ENCODE results near the gene HOXB9. TPM values are rescaled to one million over a fixed set of nuclear protein-coding genes. Genes with fewer than 3 reads are reported as not detected.

HOXB9 gene
- total RNA-seq, 2 experiments from 2014 or later, result 0.11 to 0.23 TPM

DNA sequence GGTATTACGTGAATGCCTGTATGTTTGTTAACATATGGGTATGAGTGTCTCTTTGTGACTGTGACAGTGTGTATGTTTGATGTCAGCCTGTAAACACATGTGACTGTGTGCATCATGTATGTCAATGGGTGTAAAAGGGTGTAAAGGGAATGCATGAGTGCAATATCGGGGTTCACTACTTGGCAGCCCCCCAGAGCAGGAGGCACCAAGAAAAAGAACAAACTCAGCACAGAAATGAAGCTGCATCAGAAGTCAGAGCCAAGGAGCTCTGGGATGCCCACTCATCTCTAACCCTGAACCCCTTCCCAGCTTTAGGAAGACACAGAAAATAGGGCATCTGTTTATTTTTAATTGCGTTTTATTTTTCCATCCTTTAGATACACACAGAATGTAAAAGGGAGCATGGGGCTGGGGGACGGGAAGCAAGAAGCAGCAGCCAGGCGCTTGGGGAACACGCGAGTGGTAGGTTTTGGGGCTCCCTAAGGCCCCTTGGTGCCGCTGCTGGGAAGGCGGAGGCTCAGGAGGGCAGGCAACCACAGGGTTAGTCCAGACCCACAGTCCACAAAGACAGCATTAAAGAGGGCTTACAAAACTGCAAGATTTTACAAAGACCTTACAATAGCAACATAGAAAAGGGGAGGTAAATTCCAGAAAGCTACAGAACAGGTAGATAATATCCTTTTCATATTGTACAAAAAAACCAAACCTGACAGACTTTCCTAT is 19.1 kb downstream of the HOXB9 start:
- DNase-seq (no peak), ATAC-seq (ENCODE audit: low read depth) (no peak)
- H3K27me3 Mint-ChIP-seq, result peaks cover 79% of the 10 kb centered on the region
- peaks cover 29% of the 10 kb centered on the region for H3K4me1 Mint-ChIP-seq
- H3K4me3 Mint-ChIP-seq, result no peak overlapping the region
- POLR2A ChIA-PET, result interaction anchor here (0.6 to 1.1 kb wide), 3 partner anchors 14 to 527 kb away, joined by 3 to 4 read pairs (median 3); partner anchors contain the start of gene HOXB5
- H3K27ac Mint-ChIP-seq, result no peak overlapping the region
- H3K9me3 Mint-ChIP-seq, result no peaks in the 10 kb centered on the region
- no peaks in the 10 kb centered on the region for H3K36me3 Mint-ChIP-seq

DNA sequence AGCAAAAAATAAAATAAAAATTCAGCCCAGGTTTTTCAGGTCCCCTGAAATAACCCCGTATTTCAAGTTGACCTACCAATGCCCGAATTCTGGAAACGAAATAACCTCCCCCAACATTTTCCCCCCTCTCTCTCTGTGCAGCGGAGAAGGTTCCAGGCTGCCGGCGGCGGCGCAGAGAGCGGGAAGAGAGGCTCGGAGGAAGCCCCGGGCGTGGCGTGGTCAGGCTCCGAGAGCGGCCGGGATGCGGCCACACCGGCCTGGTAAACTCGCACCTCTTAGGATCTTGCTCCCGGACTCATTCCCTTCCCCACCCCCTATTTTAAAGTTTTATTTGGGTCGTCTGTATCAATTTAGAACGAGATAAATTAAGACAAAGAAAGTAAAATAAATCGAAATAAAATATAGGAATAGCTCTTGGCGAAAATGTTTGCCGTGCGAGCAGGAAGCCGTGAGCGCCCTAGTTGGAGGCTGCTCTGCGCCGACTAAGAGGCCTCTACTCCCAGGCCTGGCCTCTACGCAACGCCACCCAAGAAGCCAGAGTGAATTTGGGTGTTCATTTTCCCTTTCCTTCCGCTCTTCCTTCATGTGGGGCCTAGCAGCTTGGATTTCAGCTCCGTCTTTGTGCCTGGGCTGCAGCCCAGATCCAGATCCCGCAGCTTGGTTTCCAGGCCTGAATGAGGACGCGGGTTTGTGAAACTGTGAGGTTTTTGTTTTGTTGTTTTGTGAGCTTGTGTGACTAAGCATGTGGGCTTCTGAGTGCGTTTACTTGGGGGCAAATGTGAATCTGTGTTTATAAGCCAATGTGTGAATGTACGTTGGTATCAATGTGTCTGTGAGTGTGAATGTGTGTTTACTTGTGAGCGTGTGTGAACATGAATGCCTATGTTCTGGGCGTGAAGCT is 19.9 kb downstream of the HOXB9 start:
- Mint-ChIP-seq H3K27me3 (peaks cover 81% of the 10 kb centered on the region), H3K9me3 (no peaks in the 10 kb centered on the region), H3K27ac (no peak overlapping the region), H3K4me3 (no peak overlapping the region), H3K36me3 (no peaks in the 10 kb centered on the region), H3K4me1 (peaks cover 29% of the 10 kb centered on the region)
- ATAC-seq (ENCODE audit: low read depth) (no peak), DNase-seq (no peak)
- POLR2A ChIA-PET, result interaction anchor here (0.6 to 1.1 kb wide), 3 partner anchors 13 to 526 kb away, joined by 3 to 4 read pairs (median 3); partner anchors contain the start of gene HOXB5

DNA sequence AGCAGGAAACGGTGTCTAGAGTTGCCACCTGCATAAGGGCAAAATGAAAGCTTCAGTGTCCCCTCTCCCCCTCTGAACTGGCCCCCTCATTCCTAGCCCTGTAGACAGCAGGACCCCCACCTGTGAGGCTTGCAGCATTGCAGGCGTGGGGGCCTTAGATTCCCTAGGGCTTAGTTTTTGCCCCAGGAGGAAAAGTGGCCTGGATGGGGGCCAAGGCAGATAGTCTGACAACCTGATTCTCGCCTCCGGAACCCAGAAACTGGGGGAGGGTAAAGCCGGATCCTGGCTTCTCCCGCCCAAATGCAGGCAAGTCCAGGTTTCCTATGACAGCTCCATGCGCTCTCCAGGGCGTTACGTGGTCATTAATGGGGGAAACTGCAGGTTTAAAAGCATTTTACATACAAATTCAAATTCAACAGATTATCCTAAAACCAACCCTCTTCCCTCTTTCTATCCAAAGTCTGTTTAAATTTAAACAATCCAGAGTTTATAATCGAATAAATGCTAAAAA is 20.7 kb downstream of the HOXB9 start:
- H3K27ac Mint-ChIP-seq, result no peak overlapping the region
- no peak for DNase-seq
- POLR2A ChIA-PET, result no interaction called here

DNA sequence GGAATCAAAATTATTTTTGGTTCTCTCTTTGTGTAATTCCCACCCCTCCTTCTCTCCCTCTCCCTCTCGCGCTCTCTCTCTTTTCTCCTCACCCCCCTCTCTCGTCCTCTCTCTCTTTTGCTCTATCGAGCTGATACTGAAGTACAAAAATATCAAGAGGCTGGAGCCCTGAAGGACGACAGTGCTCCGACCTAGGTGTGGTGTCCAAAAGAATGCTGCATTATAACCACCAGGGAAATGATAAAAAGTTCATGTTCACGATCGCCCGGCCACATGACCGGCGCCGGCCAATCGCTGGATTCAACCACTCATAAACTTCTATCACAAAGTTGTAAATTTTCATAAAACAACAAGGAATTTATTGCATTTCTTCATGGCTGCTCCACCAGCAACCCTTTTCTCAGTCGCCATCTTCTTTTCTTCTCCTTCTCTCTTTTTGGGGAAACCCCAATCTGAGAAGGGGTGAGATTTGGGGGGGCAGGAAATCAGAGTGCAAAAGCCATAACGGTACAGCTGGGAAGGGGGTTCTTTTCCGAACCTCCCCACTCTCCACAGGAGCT is 21.3 kb downstream of the HOXB9 start, which contains the start of gene HOXB6:
HOXB6 (minus strand) TSS at position 217 of the 560 bp plus-strand sequence. CDS start 6,836 bp downstream, outside the sequence.
- DNase-seq, result no peak
- no peaks in the 10 kb centered on the region for H3K36me3 Mint-ChIP-seq
- POLR2A ChIA-PET, result no interaction called here
- ATAC-seq (ENCODE audit: low read depth), result no peak
- H3K9me3 Mint-ChIP-seq, result no peaks in the 10 kb centered on the region
- peaks cover 91% of the 10 kb centered on the region for H3K27me3 Mint-ChIP-seq
- H3K27ac Mint-ChIP-seq, result no peak within 1 kb of the TSS
- H3K4me3 Mint-ChIP-seq, result peak within 1 kb of the TSS; percentile 82
- H3K4me1 Mint-ChIP-seq, result peaks cover 27% of the 10 kb centered on the region

More for the DNA sequence above, 20.7 kb downstream of the HOXB9 start:
- Mint-ChIP-seq H3K9me3 (no peaks in the 10 kb centered on the region), H3K36me3 (no peaks in the 10 kb centered on the region), H3K27me3 (peaks cover 85% of the 10 kb centered on the region), H3K4me1 (peaks cover 28% of the 10 kb centered on the region), H3K4me3 (no peak overlapping the region)
- no peak for ATAC-seq (ENCODE audit: low read depth)

DNA sequence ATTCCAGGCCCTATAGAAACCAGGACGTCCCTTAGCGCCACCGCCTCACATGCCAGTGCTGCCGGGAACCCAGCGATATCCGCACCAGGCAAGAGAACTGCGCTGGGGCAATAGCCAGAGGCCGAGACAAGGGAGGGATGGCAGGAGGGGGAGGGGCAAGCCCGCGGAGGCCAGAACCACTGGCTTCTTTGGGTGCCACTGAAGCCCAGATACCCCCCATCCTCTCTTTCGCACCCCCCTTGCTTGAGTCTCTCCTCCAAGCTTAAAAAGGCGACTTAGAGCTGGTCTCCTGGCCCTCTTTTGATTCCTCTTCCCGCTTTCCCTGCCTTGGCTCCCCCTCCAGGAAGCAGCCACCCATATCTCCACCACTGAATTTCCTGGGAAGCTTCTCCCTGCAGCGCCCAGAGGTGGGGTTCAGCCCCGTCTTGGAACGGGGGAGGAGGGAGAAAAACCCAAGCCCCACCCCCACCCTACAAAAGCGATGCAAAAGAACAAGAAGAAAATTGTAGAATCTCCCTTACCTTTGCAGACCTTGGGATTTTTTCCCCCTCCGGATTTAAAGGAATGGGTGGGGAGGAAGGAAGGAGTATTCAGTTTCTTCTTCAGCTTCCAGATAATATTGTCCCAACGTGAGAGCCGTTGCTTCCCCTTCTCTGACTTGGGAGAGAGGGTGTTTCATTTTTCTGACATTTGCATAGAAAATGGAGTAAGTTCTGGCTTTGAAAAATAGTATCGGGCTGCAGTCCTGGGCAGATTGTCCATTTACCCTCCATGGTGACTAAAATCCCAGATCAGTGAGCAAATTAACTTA is 22.0 kb downstream of the HOXB9 start:
- Mint-ChIP-seq H3K36me3 (no peaks in the 10 kb centered on the region), H3K9me3 (no peaks in the 10 kb centered on the region), H3K27ac (no peak overlapping the region), H3K4me1 (peaks cover 25% of the 10 kb centered on the region), H3K27me3 (peaks cover 91% of the 10 kb centered on the region), H3K4me3 (peak overlapping the region; percentile 82)
- DNase-seq (no peak), ATAC-seq (ENCODE audit: low read depth) (no peak)
- POLR2A ChIA-PET, result no interaction called here

DNA sequence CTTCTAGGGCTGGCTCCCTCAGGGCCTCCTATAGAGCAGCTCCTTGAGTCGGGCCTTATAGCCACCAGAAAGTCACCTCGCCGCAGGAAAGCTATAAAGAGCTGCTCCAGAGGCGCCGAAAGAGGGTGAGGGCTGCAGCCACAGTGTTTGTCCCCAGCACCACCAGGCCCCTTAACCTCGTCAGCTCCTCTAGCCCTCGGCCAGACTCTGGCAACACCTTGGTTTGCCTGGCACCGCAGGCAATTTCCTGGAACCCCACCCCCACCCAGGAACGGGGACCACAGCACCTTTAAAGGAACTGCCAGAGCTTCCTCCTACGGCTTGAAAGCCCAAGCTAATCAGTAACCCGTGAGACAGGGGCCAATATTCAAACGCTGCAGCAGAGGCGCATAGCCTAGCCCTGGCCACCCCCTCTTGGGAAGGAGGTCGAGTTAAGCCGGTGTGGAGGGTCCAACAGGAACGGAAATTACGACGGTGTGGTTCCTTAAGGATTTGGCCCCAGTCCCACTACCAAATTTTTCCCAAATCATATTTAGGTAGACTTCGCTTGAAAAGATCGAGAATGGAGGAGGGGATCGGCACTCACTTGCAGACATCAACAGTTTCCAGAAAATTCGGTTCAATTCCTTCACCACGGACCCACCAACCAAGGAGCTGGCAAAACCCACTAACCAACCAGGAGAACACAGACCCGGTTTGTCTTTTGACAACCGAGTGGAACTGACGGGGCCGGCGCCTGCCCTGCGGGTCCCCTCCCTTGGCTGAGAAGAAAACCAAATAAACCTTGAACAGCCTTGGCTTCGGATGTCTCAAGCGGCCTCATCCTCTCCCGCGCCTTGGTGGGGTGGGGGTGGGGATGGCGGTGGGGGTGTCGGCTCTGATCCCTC is 24.4 kb downstream of the HOXB9 start:
- DNase-seq (no peak), ATAC-seq (ENCODE audit: low read depth) (no peak)
- POLR2A ChIA-PET, result interaction anchor here (0.6 to 0.9 kb wide), 4 partner anchors 13 to 518 kb away, joined by 3 to 4 read pairs (median 4); no protein-coding TSS in a partner anchor
- Mint-ChIP-seq H3K27me3 (peaks cover 95% of the 10 kb centered on the region), H3K27ac (no peak overlapping the region), H3K9me3 (no peaks in the 10 kb centered on the region), H3K4me3 (peak overlapping the region; percentile 19), H3K36me3 (no peaks in the 10 kb centered on the region), H3K4me1 (peaks cover 35% of the 10 kb centered on the region)

DNA sequence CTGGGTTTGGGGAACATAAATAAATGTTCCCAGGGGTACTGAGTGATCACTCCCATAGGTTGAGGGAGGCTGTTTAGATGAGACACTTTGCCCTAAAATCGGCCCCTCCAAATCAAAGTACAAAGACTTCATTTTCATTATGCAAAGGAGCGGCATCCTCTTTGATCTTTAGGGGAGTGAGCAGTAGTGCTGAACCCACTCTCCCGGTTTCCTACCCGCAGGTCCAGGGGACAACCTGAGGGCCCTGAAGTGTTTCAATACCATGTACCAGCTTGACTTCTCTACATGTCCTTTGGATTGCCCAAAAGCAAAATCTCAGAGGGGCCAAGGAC is 25.0 kb downstream of the HOXB9 start:
- POLR2A ChIA-PET, result interaction anchor here (0.6 to 0.9 kb wide), 5 partner anchors 13 to 517 kb away, joined by 3 to 4 read pairs (median 3); no protein-coding TSS in a partner anchor
- peaks cover 42% of the 10 kb centered on the region for H3K4me1 Mint-ChIP-seq
- H3K36me3 Mint-ChIP-seq, result no peaks in the 10 kb centered on the region
- ATAC-seq (ENCODE audit: low read depth), result no peak
- peaks cover 95% of the 10 kb centered on the region for H3K27me3 Mint-ChIP-seq
- no peak for DNase-seq
- H3K4me3 Mint-ChIP-seq, result no peak overlapping the region
- H3K27ac Mint-ChIP-seq, result no peak overlapping the region
- H3K9me3 Mint-ChIP-seq, result no peaks in the 10 kb centered on the region

DNA sequence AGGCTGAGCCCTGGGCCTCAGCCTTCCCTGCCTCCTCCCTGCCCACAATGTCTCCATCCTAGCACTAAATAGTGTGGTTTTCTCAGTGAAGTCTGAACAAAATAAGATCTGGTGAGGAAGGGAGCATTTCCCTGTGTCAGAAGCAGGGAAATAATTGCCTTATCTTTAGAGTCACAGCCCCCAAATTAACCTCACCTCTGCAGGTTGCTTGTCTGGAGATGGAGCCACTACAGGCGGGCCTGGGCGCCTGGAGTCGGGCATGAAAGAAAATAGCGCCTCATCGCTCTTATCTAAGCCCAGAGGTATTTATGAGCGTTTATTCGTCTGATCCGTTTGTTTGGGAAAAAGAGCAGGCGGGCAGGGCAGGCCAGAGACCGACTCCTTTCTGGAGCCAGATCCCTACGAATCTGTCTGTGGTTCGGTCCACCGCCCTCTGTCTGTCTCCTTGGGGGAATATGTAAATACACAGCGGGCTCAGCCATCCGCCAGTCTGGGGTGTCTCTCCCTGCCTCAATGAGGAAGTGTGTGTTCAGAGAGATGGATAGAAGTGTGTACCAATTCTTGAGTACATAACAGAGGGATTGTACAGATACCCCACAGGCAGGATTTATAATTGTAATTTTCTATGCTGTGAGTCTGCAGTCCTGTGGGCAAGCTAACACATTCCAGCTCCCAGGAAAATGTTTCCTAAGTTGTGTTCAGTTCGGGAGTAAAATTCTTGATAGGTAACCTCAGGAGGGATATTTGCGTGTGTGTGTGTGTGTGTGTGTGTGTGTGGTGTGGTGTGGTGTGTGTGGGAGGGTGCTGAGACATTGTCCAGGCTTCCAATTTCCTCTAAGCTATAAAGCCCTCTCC is 25.7 kb downstream of the HOXB9 start:
- DNase-seq (no peak), ATAC-seq (ENCODE audit: low read depth) (no peak)
- Mint-ChIP-seq H3K4me1 (peaks cover 42% of the 10 kb centered on the region), H3K27ac (no peak overlapping the region), H3K27me3 (peaks cover 96% of the 10 kb centered on the region), H3K4me3 (no peak overlapping the region), H3K36me3 (no peaks in the 10 kb centered on the region), H3K9me3 (no peaks in the 10 kb centered on the region)
- POLR2A ChIA-PET, result interaction anchor here (0.6 to 0.9 kb wide), 4 partner anchors 14 to 117 kb away, joined by 3 to 4 read pairs (median 3); no protein-coding TSS in a partner anchor

DNA sequence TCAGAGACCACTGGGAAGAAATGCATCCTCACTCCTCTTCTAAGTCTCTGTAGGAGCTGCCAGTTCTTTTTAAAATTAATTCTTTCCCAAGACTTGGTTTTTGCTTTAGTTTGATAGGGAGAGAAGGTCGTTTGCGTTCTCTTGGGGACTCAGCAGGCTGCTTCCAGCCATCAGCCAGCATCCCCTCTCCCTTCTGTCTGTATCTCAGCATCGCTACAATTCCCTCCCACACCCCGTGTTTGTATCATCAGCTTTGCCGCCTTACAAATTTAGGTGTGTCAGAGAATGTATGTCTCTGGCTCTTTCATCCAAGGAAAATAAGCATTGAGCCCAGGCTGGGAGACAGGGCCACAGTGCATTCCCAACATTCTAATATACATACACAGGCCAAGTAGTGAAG is 26.8 kb downstream of the HOXB9 start:
- ATAC-seq (ENCODE audit: low read depth) (no peak), DNase-seq (no peak)
- H3K27ac Mint-ChIP-seq, result no peak overlapping the region
- POLR2A ChIA-PET, result interaction anchor here (0.6 kb wide), 1 partner anchor 466 kb away, joined by 3 read pairs; no protein-coding TSS in a partner anchor
- peaks cover 96% of the 10 kb centered on the region for H3K27me3 Mint-ChIP-seq
- peaks cover 40% of the 10 kb centered on the region for H3K4me1 Mint-ChIP-seq
- no peaks in the 10 kb centered on the region for H3K9me3 Mint-ChIP-seq
- H3K4me3 Mint-ChIP-seq, result no peak overlapping the region
- no peaks in the 10 kb centered on the region for H3K36me3 Mint-ChIP-seq

DNA sequence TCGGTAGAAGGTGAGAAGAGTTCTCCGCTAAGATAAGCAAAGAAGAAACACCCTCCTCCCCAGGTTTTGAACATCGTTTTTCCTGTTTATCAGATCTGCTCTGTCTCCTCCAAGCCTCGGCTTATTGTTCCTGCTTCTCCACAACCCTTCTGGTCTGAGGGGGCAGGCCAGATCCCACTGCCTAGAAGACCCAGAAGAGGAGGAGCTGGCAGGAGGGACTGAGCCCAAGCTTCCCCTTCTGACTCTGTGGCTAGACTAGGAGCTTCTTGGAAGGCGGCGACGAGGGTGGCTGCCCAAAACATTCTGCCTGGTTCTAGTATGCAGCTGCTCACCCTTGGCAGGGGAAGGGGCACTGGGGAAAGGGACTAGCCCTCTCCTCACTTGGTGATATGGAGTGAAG is 27.4 kb downstream of the HOXB9 start:
- H3K27me3 Mint-ChIP-seq, result peaks cover 96% of the 10 kb centered on the region
- DNase-seq (no peak), ATAC-seq (ENCODE audit: low read depth) (no peak)
- peaks cover 40% of the 10 kb centered on the region for H3K4me1 Mint-ChIP-seq
- H3K27ac Mint-ChIP-seq, result no peak overlapping the region
- peak overlapping the region; percentile 83 for H3K4me3 Mint-ChIP-seq
- no peaks in the 10 kb centered on the region for H3K36me3 Mint-ChIP-seq
- no peaks in the 10 kb centered on the region for H3K9me3 Mint-ChIP-seq
- POLR2A ChIA-PET, result interaction anchor here (0.6 kb wide), 1 partner anchor 465 kb away, joined by 3 read pairs; no protein-coding TSS in a partner anchor
